NCI-H446 (cell line): ENCODE data around the gene CEBPE.

Source experiments
- DNase-seq, 2 experiments: peaks; one replicate each; lab custom pipeline; 2025; lab: John Stamatoyannopoulos, UW

The CEBPE gene

DNA sequence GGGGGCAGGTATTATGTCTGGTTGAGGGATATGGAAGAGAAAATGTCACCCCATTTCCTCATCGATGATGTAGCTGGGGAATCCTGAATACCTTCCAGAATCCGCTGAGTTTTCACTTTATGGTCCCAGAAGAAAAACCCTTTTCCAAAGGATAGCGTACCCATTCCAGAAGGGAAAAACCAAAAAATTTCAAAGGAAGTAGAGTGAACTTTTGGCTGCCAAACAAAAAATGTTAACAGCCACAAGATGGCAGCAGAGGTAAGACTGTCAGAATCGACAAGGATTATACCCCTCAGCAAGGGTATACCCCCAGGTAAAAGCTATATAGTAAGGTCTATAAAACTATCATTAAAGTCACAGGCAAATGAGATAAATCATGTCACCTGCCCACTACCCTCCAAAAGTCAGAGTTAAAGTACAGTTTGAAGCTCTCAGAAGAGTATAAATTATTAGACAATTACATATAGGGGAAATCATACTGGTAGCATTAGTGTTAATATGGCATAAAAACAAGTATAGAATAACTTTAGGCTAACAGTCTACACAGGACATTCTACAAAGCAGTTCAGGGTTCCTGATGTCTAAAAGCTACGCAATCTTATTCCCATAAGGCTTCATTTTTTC, 42.2 kb downstream of the CEBPE start:
- no peak for DNase-seq

DNA sequence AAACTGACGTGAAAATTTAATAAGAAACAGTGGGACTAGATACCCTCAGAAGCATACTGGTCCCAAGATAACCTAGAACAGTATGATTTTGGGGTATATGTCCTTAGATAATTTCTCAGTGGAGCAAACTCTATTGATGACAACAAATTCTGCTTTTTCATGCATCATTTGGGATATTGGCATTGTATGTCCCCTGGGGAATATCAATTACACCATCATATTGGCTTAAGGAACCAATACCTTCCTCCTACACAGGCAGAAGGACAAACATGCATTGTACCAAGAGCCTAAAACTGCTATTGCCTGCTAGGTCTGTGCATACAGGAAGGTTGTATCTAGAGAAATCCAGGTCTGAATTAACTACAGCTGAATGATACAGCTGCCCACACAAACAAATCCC, 44.1 kb downstream of the CEBPE start:
- no peak for DNase-seq

DNA sequence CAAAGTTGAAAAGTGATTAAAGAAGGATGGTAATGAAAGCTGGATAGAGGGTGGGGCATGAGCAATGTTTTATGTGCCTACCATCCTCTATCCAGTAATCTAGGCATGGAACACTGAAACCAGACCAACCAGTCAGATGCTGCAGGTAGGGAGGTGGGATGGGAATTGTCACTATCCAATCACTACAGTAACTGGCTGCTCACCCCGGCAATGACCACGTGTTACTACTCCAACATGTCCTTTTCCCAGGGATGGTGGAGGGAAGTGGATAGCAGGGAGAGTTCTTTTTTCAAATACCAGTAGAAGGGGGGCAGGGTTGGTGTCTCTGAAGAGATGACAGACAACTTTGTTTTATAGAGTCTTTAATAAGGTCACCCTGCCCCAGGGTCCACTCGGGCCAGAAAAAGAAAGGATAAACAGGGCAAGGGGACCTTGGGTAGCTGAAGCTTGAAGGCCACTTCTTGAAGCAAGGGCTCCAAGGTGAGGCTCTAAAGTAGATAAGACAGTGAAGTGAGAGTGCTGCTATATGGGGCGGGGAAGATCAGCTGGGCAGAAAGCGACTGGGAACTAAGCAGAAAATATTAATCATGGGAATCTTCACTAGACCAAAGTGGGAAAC, 47.0 kb downstream of the CEBPE start:
- DNase-seq: no peak

DNA sequence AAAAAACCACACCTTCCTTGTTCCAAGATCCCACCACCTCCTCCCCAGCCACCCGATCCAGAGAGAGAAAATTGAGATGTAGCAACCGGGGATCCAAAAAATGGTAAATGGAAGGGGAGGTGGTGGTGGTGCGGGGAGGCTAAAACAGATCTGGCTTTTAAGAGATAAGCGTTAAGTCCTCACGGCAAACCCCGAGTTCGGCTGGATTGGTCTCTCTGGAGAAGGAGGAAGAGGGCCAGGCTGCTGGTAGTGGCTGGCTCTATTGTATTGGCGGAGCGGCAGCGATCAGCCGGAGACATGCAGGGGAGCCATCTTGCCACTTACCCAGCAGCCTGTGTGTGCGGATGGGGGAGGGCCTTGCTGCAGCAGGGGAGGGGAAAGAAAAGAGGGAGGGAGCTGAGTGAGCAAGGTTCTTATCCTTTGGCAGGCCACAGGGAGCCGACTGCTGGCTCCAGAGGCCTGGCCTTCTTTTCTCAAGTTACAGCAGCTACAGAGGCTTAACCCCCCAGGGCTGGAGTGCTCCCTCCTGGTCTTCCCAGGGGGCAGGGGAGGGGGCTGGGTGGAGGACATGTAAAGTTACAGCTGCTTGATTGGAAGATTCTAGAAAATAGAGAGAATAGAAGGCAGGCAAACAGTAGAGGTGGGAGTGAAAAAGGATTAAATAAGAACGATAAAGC, 47.7 kb downstream of the CEBPE start:
- no peak for DNase-seq

DNA sequence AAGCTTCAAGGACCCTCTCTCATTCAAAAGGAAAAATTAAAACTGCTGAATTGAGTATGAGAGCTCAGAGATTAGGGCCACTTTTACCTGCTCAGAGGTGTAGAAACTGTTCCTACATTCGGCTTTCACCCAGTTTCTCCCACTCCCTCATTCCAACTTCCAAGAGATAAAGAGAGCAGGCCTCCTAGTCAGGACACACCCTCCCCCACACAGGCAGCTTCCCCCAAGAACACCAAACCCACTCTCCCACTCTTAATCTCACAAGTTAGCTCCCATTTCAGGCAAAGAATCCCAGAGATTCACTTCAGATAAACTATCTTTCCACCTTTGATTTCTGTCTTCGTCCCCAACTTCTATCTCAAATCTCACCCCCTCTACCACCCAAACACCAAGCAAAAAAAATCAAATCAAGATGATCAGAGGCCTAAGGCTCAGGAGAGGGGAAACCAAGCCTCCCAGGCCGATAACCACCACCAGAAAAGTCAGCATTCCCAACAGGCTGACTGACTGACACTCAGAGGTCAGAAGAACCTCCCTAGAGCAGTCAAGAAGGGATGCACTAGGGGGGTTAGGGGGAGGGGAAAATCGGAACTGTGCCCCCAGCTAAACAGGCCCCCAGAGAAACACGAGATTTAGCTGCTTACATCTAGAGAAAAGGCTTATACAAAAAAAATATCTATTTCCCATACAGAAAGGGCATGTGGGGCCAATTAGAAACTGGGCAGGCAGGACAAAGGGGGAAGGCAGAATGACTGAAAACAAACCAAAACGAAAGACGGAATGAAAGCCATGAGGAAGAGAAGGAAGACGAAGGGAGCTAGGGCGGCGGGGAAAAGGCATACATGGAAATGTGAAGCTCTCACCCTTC, 48.6 kb downstream of the CEBPE start:
- DNase-seq: no peak

DNA sequence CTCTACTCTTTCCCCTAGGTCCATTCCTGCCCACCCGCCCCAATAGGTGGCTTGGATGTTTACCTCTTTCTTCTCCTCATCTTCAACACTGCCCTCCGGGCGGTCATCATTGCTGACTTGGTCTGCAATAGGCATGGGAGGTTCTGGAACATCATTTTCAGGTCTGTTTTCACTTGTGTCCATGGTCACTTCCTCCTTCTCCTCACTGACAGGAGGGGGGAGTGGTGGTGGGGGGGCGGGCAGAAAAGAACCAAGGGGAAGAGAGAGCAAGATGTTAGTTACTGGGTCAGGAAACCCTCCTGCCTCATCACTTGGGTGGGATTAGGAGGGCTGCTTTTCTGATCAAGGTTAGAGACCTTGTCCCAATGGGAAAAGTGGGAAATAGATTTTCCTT, 49.6 kb downstream of the CEBPE start:
- no peak for DNase-seq

DNA sequence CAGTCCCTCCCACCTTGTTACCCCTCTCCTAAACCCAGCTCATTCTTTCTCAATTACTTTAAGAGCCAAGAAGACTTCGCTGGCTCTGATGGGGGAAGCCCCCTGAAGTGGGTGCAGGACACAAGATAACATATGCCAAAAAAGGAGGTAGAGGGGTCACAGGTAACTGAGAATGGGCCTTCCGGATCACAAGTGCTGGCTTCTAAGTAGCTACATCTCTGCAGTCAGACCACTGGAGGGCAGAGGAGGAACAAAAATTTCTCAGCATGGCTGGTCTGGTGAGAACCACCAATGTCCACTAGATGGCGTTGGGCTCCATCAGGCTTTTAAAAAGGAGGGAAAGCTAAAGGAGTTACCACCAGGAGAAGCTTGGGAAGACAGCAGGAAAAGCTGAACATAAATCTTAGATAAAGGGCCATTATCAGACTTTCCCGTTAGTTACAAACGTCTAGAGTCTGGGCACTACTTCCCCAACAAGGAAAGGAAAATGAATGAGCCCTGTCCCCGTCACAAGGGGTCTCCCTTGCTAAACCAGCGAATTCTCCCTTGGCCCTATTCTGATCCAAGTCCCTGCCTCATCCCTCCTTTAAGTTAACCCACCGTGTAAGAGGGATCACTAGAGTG, 50.2 kb downstream of the CEBPE start:
- no peak for DNase-seq

DNA sequence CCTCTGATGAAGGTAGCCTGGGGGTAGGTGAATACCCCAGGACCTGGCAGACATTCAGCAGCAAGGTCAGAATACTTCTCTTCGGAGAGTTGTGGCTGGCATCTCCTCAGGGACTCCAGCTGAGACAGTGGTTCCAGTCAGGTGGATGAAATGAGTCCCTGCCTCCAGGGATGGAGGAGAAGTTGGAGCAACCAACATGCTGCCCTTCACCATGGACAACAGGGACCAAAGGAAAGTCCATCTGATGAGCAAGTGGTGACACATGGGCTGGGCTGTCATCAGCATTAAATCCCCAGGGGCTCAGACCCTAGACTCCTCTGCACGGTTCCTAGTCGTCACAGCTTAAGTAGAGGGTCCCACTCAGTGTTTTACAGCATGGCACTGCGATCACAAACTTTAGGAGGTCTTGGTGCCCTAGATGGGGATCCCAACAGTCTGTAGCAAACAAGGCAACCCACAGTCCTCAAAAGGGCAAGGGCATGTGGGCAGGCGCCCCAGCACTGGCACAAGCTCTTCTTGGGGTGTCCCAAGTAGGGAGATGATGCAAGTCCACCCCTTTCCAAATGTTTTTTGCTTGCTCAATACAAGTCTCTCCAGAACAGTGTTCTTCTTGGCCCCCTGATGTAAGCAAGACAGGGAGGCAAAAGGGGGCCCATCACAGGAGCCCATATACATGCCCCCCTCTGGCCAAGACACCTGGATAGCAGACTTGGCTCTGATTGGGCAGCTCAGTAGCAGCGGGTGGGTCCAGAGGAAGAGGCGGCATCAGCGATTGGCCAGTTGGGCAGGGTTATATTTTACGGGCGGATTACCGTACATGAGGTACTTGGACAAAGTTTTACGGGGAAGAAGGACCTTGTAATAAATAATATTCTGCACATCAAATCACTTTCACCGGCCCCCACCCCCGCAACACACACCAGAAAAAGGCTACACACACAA, 50.9 kb downstream of the CEBPE start:
- no peak for DNase-seq
